ENCODE results near the gene TMPRSS9.

DNA sequence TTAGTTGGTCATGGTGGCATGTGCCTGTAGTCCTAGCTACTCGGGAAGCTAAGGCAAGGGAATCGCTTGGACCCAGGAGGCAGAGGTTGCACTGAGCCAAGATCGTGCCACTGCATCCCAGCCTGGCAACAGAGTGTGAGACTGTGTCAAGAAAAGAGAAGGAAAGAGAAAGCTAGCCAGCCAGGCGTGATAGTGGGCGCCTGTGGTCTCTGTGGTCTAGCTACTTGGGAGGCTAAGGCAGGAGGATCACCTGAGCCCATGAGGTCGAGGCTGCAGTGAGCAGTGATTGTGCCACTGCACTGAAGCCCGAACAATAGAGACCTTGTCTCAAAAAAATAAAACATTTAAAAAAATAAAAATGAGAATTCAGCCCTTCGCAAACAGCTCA is 34.0 kb downstream of the TMPRSS9 start:
- TF ChIP-seq, protein P1, sequence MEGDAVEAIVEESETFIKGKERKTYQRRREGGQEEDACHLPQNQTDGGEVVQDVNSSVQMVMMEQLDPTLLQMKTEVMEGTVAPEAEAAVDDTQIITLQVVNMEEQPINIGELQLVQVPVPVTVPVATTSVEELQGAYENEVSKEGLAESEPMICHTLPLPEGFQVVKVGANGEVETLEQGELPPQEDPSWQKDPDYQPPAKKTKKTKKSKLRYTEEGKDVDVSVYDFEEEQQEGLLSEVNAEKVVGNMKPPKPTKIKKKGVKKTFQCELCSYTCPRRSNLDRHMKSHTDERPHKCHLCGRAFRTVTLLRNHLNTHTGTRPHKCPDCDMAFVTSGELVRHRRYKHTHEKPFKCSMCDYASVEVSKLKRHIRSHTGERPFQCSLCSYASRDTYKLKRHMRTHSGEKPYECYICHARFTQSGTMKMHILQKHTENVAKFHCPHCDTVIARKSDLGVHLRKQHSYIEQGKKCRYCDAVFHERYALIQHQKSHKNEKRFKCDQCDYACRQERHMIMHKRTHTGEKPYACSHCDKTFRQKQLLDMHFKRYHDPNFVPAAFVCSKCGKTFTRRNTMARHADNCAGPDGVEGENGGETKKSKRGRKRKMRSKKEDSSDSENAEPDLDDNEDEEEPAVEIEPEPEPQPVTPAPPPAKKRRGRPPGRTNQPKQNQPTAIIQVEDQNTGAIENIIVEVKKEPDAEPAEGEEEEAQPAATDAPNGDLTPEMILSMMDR (IDR thresholded peaks at IDR 0.05): no peak
- TF ChIP-seq POLR2A (IDR thresholded peaks at IDR 0.05): no peak

Data from thyroid gland (tissue), 4 donors.